ENCODE data around the gene ELL2.

DNA sequence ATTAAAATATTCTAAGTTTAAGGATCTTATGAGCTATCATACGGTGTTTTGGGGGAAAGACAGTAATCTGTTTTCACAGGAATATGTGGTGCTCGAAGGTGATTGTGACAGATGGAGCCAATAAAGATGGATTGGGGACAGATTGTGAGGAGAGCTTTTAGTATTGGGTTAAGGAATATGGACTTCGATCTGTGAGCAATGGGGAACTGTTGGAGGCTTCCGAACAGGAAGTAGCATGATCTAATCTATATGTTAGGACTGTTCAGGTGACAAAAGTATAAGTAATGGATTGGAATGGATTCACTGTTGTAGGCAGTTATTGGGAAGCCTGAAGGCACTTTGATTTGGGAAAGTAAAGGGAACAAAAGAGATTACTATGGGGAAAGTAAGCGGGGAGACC lies 7.4 kb upstream of the ELL2 start:
- TF ChIP-seq, protein P1, sequence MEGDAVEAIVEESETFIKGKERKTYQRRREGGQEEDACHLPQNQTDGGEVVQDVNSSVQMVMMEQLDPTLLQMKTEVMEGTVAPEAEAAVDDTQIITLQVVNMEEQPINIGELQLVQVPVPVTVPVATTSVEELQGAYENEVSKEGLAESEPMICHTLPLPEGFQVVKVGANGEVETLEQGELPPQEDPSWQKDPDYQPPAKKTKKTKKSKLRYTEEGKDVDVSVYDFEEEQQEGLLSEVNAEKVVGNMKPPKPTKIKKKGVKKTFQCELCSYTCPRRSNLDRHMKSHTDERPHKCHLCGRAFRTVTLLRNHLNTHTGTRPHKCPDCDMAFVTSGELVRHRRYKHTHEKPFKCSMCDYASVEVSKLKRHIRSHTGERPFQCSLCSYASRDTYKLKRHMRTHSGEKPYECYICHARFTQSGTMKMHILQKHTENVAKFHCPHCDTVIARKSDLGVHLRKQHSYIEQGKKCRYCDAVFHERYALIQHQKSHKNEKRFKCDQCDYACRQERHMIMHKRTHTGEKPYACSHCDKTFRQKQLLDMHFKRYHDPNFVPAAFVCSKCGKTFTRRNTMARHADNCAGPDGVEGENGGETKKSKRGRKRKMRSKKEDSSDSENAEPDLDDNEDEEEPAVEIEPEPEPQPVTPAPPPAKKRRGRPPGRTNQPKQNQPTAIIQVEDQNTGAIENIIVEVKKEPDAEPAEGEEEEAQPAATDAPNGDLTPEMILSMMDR (IDR thresholded peaks at IDR 0.05 in 2 of 3, conservative IDR thresholded peaks at IDR 0.05 in 1 of 3; ENCODE audit: insufficient read depth in 2 of 3, low read depth in 1 of 3, low read length in 3 of 3) = no peak
- TF ChIP-seq SMARCE1 (IDR thresholded peaks at IDR 0.05) = no peak
- TF ChIP-seq NFRKB (IDR thresholded peaks at IDR 0.05; ENCODE audit: low read depth) = no peak
- TF ChIP-seq CAMTA2 (CRISPR knock-in tag; conservative IDR thresholded peaks at IDR 0.05) = no peak
- no peak for TF ChIP-seq BCOR (IDR thresholded peaks at IDR 0.05)
- TF ChIP-seq BHLHE40 (IDR thresholded peaks at IDR 0.05; ENCODE audit: low read length) = no peak
- TF ChIP-seq GATA2 (CRISPR knock-in tag; IDR thresholded peaks at IDR 0.05) = no peak
- TF ChIP-seq NFYB (IDR thresholded peaks at IDR 0.05; ENCODE audit: extremely low read depth, insufficient read length) = no peak
- no peak for TF ChIP-seq POLR2AphosphoS2 (IDR thresholded peaks at IDR 0.05; ENCODE audit: low read length)
- TF ChIP-seq TBL1XR1 (IDR thresholded peaks at IDR 0.05; ENCODE audit: low read length in 2 of 2) = no peak
- TF ChIP-seq MEF2A (IDR thresholded peaks at IDR 0.05; ENCODE audit: control insufficient read depth, low read depth, low read length) = no peak

All from K562 (cell line).